Erythroblast (primary cell): ENCODE measurements around the gene MAGEC1.
"Not testable (repeated sequence)": the region's sequence is repeated elsewhere in the genome, so short reads cannot be mapped to it uniquely, and the experiment has no call there.

Experiments
- DNase-seq, 2 experiments: peaks; one replicate each; lab custom pipeline; 2025; lab: John Stamatoyannopoulos, UW
- GATA1 ChIP-seq: IDR thresholded peaks from 2 replicates; pipeline ENCODE4 v1.6.1; 2011; ENCODE audit warnings: low read depth, mild to moderate bottlenecking, control low read depth, low read length, moderate library complexity
- POLR2A ChIP-seq: IDR thresholded peaks from 2 replicates; pipeline ENCODE4 v1.6.1; 2011; ENCODE audit warnings: mild to moderate bottlenecking, low read length

The MAGEC1 gene, protein sequence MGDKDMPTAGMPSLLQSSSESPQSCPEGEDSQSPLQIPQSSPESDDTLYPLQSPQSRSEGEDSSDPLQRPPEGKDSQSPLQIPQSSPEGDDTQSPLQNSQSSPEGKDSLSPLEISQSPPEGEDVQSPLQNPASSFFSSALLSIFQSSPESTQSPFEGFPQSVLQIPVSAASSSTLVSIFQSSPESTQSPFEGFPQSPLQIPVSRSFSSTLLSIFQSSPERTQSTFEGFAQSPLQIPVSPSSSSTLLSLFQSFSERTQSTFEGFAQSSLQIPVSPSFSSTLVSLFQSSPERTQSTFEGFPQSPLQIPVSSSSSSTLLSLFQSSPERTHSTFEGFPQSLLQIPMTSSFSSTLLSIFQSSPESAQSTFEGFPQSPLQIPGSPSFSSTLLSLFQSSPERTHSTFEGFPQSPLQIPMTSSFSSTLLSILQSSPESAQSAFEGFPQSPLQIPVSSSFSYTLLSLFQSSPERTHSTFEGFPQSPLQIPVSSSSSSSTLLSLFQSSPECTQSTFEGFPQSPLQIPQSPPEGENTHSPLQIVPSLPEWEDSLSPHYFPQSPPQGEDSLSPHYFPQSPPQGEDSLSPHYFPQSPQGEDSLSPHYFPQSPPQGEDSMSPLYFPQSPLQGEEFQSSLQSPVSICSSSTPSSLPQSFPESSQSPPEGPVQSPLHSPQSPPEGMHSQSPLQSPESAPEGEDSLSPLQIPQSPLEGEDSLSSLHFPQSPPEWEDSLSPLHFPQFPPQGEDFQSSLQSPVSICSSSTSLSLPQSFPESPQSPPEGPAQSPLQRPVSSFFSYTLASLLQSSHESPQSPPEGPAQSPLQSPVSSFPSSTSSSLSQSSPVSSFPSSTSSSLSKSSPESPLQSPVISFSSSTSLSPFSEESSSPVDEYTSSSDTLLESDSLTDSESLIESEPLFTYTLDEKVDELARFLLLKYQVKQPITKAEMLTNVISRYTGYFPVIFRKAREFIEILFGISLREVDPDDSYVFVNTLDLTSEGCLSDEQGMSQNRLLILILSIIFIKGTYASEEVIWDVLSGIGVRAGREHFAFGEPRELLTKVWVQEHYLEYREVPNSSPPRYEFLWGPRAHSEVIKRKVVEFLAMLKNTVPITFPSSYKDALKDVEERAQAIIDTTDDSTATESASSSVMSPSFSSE

DNA sequence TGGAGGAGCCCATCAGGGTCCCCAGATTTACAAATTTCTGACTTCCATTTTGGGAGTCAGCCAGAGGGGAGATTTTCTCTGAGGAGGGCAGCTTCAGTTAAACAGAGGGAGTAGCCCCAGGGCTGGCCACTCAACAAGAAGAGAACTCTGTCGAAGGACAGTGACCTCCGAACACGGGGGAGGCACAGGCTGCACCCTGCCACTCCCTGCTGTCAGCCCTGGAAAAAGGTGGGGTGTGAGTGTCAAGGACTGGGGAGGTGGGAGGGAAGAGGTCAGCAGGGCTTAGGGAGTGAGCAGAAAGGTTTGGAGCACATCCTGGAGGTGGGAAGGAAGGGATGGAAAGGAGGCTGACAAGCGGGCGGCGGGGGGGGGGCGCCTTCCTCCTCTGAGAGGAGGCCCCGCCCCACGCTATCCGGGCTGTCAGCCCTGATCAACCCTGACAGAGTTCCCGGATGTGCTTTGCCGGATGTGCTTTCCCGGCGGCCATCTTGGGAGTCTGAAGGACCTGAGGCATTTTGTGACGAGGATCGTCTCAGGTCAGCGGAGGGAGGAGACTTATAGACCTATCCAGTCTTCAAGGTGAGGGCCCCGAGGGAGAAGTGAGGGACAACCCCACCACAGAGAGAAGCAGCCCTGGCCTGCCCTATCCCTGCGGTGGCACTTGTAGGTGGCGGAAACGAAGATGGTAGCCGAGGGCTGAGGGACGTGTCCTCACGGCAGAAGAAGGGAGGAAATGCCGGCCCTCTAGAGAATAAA, at the start of gene MAGEC1:
Gene MAGEC1 (plus strand): TSS at position 495 of the 756 bp plus-strand sequence. CDS start 1,179 bp downstream, outside the sequence.
- no peak for DNase-seq

DNA sequence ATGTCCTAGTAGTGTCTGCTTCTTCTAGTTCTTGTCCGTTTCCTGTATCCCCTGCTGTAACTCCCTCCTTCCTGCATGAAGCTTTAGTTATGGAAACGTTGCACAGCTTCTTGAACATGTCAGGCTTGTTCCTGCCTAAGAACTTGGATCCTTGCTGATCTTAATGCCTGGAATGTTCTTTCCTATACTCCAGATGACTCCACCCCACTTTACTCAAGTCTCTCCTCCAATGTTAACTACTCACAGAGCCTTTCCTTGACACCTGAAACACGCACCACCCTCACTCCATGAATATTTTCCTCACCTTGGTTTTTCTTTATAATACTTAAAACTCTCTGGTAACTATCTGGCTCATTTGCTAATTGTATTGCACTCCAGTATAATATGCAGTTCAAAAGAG, 46.2 kb upstream of the MAGEC1 start:
- DNase-seq: no peak

More for the DNA sequence above, at the start of gene MAGEC1:
- TF ChIP-seq POLR2A (no peak), GATA1 (no peak)

DNA sequence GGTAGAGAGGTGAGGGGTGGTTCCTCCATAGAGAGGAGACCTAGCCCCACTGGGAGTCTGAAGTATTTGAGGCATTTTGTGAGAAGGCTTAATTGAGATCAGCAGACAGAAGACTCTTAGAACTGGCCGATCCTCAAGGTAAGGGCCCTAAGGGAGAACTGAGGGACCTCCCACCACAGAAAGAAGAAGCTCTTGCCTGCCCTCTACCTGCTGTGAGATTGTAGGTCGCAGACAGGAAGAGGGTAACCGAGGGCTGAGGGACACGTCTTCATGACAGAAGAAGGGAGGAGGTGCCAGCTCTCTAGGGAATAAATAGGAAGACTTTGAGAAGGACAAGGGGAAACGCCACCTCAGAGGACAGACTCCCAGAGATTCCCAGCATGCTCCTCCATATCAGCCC, 24.1 kb upstream of the MAGEC1 start:
- TF ChIP-seq POLR2A (no peak), GATA1 (no peak)

More for the DNA sequence above, 46.2 kb upstream of the MAGEC1 start:
- no peak for TF ChIP-seq GATA1
- no peak for TF ChIP-seq POLR2A

DNA sequence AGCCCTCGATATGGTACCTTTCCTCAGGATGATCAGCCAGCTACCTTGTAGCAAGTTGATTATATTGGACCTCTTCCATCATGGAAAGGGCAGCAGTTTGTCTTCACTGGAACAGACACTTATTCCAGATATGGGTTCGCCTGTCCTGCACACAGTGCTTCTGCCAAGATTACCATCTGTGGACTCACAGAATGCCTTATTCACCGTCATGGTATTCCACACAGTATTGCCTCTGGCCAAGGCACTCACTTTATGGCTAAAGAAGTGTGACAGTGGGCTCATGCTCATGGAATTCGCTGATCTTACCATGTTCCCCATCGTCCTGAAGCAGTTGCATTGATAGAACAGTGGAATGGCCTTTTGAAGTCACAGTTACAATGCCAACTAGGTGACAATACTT, 14.9 kb upstream of the MAGEC1 start:
- DNase-seq: not testable (repeated sequence)

More for the DNA sequence above, 24.1 kb upstream of the MAGEC1 start:
- no peak for DNase-seq

DNA sequence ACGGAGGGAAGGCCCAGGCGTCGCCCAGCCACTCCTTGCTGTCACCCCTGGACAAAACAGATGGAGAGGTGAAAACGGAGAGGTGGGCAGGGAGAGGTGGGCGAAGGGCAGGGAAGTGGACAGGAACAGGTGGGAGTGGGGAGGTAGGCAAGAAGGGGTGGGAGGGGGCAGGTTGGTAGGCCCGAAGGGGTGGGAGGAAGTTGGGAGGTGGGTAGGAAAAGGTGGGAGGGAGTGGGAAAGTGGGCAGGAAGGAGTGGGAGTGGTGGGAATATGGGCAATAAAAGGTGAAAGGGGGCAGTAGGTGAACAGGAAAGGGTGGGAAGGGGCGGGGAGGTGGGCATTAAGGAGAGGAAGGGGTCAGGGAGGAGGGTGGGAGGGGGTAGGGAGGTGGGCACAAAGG, 9.0 kb upstream of the MAGEC1 start:
- DNase-seq: no peak
- TF ChIP-seq GATA1: no peak
- no peak for TF ChIP-seq POLR2A

DNA sequence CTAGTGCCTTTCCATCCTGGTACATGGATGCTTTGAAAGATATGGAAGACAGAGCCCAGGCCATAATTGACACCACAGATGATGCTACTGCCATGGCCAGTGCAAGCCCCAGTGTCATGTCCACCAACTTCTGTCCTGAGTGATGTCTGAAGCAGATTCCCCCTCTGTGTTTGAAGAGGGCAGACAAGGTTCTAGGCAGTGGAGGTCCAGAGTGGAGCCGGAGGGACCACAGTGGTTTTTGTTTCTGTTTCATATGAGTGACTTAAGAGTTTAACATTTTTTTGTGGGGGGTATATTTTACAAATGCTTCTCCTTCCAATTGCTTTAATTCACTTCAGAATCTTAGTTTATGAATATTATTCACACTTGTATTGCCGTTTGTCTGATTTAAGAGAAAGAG, 6.0 kb upstream of the MAGEC1 start:
- no peak for TF ChIP-seq POLR2A
- no peak for TF ChIP-seq GATA1
- no peak for DNase-seq

DNA sequence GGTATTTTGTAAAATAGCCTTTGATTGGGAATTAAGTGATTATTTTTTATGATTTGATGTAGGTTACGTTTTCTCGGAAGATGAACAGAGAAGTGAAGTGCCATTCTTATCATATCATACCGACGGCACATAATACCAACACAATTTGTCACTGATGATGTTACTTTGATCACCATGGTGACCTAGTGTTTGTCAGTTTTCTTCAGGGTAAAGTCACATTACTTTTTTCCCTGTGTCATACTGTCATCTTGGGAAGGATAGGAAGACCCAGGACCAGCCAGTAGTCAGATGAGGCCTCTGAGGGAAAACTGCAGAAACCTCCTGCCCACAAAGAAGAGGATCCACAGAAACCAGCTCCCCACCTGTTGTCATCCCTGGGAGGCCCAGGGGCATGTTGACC, 1.3 kb upstream of the MAGEC1 start:
- DNase-seq: no peak
- TF ChIP-seq GATA1 (no peak), POLR2A (no peak)

DNA sequence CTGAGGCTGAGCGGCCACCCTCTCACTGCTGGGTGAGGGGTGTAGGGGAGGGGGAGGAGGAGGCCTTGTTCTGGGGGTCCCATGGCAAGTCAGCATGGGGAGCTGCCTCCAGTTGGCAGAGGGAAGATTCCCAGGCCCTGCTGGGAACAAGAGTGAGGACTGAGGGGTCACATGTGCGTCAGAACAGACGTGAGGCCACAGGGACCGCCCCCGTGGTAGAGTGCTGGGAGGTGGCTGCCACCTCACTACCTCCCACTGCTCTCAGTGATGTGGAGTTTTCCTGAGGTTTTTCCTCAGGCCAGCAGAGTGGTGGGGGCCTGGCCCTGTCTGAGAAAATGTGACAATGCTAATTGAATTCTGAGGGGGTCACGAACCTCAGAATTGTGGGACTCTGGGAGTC, 568 bp downstream of the MAGEC1 start:
- TF ChIP-seq POLR2A (no peak), GATA1 (no peak)
- DNase-seq: no peak

DNA sequence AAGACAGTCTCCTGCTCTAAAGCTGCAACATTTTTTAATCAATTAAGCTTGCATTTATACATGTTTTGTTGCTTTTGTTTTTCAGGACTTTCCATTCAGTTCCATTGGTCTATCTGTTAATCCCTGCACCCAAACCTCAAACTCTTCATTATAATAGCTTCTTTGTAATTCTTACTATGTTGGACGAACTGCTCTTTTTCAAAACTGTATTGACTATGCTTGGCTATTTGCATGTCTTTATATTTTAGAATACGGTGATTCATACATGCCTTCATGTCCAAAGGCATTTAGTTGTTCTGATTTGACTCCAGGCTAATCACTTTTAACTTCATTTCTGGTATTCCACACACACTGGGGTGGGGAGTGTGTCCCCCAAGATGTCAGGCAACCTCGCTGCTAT, 14.1 kb downstream of the MAGEC1 start:
- TF ChIP-seq POLR2A: no peak
- no peak for TF ChIP-seq GATA1
- DNase-seq: no peak

DNA sequence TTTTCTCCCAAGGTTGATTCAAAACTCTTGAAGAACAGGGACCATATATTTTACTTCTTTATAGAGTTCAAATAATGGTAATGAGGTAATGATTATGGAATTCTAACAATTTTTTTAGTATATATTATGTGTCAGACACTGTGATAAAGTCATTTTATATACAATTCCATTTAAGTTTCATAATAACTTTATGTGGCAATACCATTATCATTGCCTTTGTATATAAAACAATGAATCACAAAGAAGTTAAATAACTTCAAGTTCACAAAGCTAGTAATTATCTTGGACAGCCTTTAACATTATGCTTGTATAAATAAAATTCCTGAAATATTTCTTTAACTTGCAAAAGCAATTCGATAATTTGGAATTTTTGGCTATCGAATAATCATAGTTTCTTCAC, 20.6 kb downstream of the MAGEC1 start:
- DNase-seq: no peak
- TF ChIP-seq POLR2A: no peak
- TF ChIP-seq GATA1: no peak

DNA sequence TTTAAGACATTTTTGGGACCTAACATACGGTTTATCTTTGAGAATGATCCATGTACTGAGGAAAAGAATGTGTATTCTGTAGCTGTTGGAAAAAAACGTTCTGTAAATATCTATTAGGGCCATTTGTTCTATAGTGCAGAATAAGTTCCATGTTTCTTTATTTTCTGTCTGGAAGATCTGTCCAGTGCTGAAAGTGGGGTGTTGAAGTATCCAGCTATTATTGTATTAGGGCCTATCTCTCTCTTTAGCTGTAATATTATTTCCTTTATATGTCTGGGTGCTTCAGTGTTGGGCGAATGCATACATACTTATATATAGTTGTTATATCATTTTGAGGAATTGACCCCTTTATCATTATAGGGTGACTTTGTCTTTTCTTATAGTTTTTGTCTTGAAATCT, 24.7 kb downstream of the MAGEC1 start:
- DNase-seq: no peak
- TF ChIP-seq GATA1 (no peak), POLR2A (no peak)

DNA sequence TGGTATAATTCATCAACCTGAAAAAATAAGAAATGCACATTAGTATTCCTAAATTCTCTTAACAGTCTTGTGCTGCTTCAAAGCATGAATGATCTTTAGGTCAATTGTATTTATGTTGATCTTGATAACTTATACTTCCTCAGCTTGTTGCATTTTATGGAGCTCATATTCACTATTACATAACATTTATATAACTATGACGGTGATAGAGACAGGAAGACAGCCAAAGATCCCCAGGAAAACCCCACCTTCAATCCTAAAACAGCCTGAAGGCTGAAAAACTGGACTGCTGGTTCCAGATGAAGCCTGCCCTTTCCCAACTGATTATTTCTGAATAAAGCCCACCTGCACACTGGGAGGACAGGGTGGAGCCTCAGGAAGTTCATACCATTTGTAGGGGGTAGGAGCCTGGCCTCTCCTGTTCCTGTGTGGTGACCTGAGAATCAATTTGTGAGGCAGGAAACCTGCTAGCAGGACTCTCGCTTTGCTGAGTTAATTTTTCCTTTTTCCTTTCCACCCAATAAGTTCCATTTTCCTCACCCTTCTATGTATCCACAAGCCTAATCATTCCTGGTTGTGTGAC, 30.5 kb downstream of the MAGEC1 start:
- TF ChIP-seq GATA1: no peak
- TF ChIP-seq POLR2A: no peak
- DNase-seq: no peak

DNA sequence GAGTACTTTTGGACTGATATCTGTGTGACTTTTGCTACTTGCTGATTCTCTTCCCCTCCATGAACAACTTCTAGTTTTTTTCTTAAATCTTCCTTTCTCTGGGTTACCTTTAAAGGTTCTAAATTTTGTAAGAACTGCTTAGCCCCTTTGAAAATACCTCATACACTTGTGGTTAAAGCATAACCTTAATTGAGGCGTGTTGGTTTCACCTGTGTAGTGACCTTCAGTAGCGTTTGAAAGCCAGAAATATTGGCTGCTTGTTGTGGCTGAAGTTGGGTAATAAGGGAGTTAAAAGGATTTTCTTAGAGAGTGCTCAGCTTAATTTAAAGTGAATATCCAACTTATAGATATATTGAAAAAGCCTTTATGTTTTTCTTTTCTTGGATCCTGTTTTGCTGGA, 32.0 kb downstream of the MAGEC1 start:
- no peak for TF ChIP-seq GATA1
- no peak for TF ChIP-seq POLR2A
- no peak for DNase-seq

DNA sequence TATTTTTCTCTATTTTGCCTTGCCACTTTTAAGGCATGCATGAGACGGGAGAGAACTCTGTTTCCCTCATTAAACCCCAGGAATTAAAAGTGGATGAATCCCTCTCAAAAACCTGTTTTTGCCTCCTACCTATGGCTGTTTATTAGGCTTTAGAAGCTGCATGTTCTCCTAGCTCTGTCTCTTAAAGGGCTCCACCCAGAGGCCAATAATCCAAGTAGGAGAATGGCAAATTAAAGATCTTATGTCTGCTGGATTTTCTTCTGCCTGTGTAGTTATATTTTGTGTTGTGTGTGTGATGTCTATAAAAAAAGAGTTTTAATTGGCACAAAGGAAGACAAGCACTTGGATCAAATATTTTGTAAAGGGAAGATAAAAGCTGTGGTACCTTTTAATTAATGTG, 32.4 kb downstream of the MAGEC1 start:
- no peak for DNase-seq
- no peak for TF ChIP-seq GATA1
- no peak for TF ChIP-seq POLR2A
